GM12892 (cell line): ENCODE measurements around the gene SNRPD3.

Source experiments
- POLR2A ChIP-seq: IDR thresholded peaks from 2 replicates; pipeline ENCODE4 v1.6.1; 2011; ENCODE audit warnings: low read depth, low read length, control low read depth
- POLR2AphosphoS5 ChIP-seq: IDR thresholded peaks from 2 replicates; pipeline ENCODE4 v1.6.1; 2011; ENCODE audit warnings: low read depth, low read length, control low read depth
- TAF1 ChIP-seq: IDR thresholded peaks from 2 replicates; pipeline ENCODE4 v1.6.1; 2011; ENCODE audit warnings: low read depth, mild to moderate bottlenecking, control low read depth, low read length, borderline replicate concordance

GRCh38 chr22:24601217-24602104 is 45.7 kb downstream of the SNRPD3 start:
- TF ChIP-seq POLR2A = no peak
- no peak for TF ChIP-seq POLR2AphosphoS5
- no peak for TF ChIP-seq TAF1
